ENCODE results near the gene VSNL1. TPM values are rescaled to one million over a fixed set of nuclear protein-coding genes. Genes with fewer than 3 reads are reported as not detected.

Gene VSNL1
- total RNA-seq, 1 experiment from 2014 or later = not detected

DNA sequence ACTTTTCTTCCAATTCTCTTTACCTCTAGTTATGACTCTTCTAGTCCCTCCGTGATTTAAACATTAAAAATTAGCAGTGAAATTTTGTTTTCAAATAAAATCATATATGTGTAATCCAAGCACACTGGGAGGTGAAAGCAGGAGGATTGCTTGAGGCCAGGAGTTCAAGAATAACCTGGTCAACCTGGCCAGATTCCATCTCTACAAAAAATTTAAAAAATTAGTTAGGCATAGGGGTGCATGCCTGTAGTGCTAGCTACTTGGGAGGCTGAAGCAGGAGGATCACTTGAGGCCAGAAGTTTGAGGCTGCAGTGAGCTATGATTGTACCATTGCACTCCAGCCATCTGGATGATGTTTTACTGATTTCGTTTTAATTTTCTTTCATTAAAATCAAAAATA lies 7.0 kb upstream of the VSNL1 start:
- Mint-ChIP-seq H3K9me3 (ENCODE audit: low read depth, unreplicated experiment) (no peaks in the 10 kb centered on the region), H3K36me3 (ENCODE audit: insufficient read depth, unreplicated experiment) (no peaks in the 10 kb centered on the region), H3K27me3 (ENCODE audit: unreplicated experiment) (peaks cover 55% of the 10 kb centered on the region), H3K4me3 (ENCODE audit: low read depth, unreplicated experiment) (no peak overlapping the region), H3K27ac (ENCODE audit: unreplicated experiment) (no peak overlapping the region), H3K4me1 (ENCODE audit: low read depth, unreplicated experiment) (no peaks in the 10 kb centered on the region)
- TF ChIP-seq, protein P1, sequence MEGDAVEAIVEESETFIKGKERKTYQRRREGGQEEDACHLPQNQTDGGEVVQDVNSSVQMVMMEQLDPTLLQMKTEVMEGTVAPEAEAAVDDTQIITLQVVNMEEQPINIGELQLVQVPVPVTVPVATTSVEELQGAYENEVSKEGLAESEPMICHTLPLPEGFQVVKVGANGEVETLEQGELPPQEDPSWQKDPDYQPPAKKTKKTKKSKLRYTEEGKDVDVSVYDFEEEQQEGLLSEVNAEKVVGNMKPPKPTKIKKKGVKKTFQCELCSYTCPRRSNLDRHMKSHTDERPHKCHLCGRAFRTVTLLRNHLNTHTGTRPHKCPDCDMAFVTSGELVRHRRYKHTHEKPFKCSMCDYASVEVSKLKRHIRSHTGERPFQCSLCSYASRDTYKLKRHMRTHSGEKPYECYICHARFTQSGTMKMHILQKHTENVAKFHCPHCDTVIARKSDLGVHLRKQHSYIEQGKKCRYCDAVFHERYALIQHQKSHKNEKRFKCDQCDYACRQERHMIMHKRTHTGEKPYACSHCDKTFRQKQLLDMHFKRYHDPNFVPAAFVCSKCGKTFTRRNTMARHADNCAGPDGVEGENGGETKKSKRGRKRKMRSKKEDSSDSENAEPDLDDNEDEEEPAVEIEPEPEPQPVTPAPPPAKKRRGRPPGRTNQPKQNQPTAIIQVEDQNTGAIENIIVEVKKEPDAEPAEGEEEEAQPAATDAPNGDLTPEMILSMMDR (IDR thresholded peaks at IDR 0.05; ENCODE audit: unreplicated experiment) = no peak
- CTCF ChIA-PET = no interaction called here
- no peak for DNase-seq
- intact Hi-C loops (cut with micrococcal nuclease; ENCODE audit: unreplicated experiment) = no loop called here
- BruUV-seq (replicated peaks) = no TSS peak

DNA sequence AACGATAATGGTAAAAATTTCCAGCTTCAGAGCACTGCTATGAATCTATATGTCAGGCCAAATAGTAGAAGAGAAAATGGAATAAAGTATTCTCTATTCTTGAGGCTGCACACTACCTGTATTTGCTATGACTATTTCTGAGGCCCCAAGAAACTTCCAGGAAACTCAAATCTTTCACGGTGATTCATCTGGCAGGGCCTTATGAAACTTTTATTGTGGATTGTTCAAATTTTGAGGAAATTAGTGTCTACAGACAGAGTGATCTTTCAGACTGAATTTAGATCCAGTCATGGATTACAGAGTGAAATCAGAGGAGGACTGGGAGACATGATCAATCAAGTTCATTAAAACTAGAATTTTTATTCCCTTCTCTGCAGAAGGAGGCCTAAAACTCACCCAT lies 4.1 kb upstream of the VSNL1 start:
- no peaks in the 10 kb centered on the region for H3K9me3 Mint-ChIP-seq (ENCODE audit: low read depth, unreplicated experiment)
- H3K36me3 Mint-ChIP-seq (ENCODE audit: insufficient read depth, unreplicated experiment) = peaks cover 14% of the 10 kb centered on the region
- TF ChIP-seq, protein P1 (IDR thresholded peaks at IDR 0.05; ENCODE audit: unreplicated experiment) = no peak

DNA sequence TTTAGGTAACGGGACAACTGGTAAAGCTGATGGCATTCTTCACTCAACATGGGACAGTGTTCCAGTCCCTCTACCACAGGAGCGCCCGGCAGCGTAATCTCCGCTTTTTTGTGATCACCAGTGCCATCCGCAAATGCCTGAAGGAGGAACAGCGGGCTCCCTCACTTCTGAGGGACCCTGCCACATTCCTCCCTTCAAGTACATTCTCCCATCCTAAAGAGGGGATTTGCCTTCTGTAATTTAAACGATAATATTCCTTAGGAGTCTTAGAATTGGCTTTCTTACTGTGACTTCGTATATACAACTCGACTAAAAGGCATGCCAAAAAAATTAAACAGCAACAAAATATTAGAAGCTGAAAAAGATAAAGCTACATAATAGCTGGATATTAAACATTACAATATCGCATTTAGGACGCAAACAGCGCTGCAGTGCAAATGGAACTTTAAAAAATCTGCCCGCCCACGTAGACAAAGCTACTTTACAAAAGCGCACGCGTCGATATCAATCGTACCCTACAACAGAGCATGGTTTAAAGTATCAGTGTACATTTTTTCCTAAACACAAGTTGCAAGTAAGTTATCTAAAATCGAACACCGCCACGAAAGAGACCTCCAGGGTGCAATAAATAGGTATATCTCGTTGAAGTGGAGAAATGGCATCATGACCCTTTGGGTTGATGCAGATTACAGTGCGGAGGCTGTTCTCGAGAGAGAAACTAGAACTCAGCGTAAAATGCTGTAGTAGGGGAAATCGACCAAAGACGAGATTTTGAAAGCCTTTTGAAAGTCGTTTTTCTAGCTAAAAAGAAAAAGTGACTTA lies 2.3 kb upstream of the VSNL1 start:
- intact Hi-C loops (cut with micrococcal nuclease; ENCODE audit: unreplicated experiment) = no loop called here
- H3K4me3 Mint-ChIP-seq (ENCODE audit: low read depth, unreplicated experiment) = peak overlapping the region; percentile 38
- no peaks in the 10 kb centered on the region for H3K9me3 Mint-ChIP-seq (ENCODE audit: low read depth, unreplicated experiment)
- no TSS peak for BruUV-seq (replicated peaks)
- H3K36me3 Mint-ChIP-seq (ENCODE audit: insufficient read depth, unreplicated experiment) = peaks cover 15% of the 10 kb centered on the region
- TF ChIP-seq, protein P1 (IDR thresholded peaks at IDR 0.05; ENCODE audit: unreplicated experiment) = no peak
- peaks cover 87% of the 10 kb centered on the region for H3K27me3 Mint-ChIP-seq (ENCODE audit: unreplicated experiment)
- peaks cover 22% of the 10 kb centered on the region for H3K4me1 Mint-ChIP-seq (ENCODE audit: low read depth, unreplicated experiment)
- no peak for DNase-seq
- no peak overlapping the region for H3K27ac Mint-ChIP-seq (ENCODE audit: unreplicated experiment)
- CTCF ChIA-PET = no interaction called here

More for the DNA sequence above, 4.1 kb upstream of the VSNL1 start:
- H3K27ac Mint-ChIP-seq (ENCODE audit: unreplicated experiment) = no peak overlapping the region
- H3K4me1 Mint-ChIP-seq (ENCODE audit: low read depth, unreplicated experiment) = peaks cover 21% of the 10 kb centered on the region
- no TSS peak for BruUV-seq (replicated peaks)
- H3K27me3 Mint-ChIP-seq (ENCODE audit: unreplicated experiment) = peaks cover 84% of the 10 kb centered on the region
- intact Hi-C loops (cut with micrococcal nuclease; ENCODE audit: unreplicated experiment) = no loop called here
- DNase-seq = no peak
- CTCF ChIA-PET = no interaction called here
- no peak overlapping the region for H3K4me3 Mint-ChIP-seq (ENCODE audit: low read depth, unreplicated experiment)

- H3K27me3 Mint-ChIP-seq (ENCODE audit: unreplicated experiment) = peaks cover 87% of the 10 kb centered on the region
- TF ChIP-seq, protein P1 (IDR thresholded peaks at IDR 0.05; ENCODE audit: unreplicated experiment) = no peak
- peak; percentile 15 for DNase-seq
- CTCF ChIA-PET = no interaction called here
- intact Hi-C loops (cut with micrococcal nuclease; ENCODE audit: unreplicated experiment) = no loop called here
- H3K4me1 Mint-ChIP-seq (ENCODE audit: low read depth, unreplicated experiment) = peaks cover 22% of the 10 kb centered on the region
- no TSS peak for BruUV-seq (replicated peaks)
- H3K27ac Mint-ChIP-seq (ENCODE audit: unreplicated experiment) = no peak overlapping the region
- H3K9me3 Mint-ChIP-seq (ENCODE audit: low read depth, unreplicated experiment) = no peaks in the 10 kb centered on the region
- H3K36me3 Mint-ChIP-seq (ENCODE audit: insufficient read depth, unreplicated experiment) = peaks cover 15% of the 10 kb centered on the region
- H3K4me3 Mint-ChIP-seq (ENCODE audit: low read depth, unreplicated experiment) = peak overlapping the region; percentile 38
Measured at GRCh38 chr2:17538844-17539554, 1.5 kb upstream of the VSNL1 start.

Measured in Calu3 (cell line).